IPS-18a (cell line): Measurements from ENCODE around the gene AMOTL2.
A peak's percentile ranks its signal among the peaks of the same experiment; 100 is the strongest.

Source experiments
- H3K27ac ChIP-seq: one replicate; pipeline ENCODE4 v1.5.1; 2013; ENCODE audit warnings: low read length
- H3K27me3 ChIP-seq: one replicate; pipeline ENCODE4 v1.6.1; 2013; ENCODE audit warnings: mild to moderate bottlenecking, low read length; ENCODE audit not compliant: control insufficient read depth, insufficient read depth
- H3K36me3 ChIP-seq: one replicate; pipeline ENCODE4 v1.6.1; 2013; ENCODE audit warnings: low read depth, low read length; ENCODE audit not compliant: control insufficient read depth
- H3K4me1 ChIP-seq: one replicate; pipeline ENCODE4 v1.6.1; 2013; ENCODE audit warnings: low read depth, low read length; ENCODE audit not compliant: control insufficient read depth
- H3K4me3 ChIP-seq: one replicate; pipeline ENCODE4 v1.5.1; 2013; ENCODE audit warnings: low read length
- H3K9ac ChIP-seq: one replicate; pipeline ENCODE4 v1.6.1; 2013; ENCODE audit warnings: mild to moderate bottlenecking, low read length, moderate library complexity
- H3K9me3 ChIP-seq: one replicate; pipeline ENCODE4 v1.6.1; 2013; ENCODE audit warnings: low read depth, low read length; ENCODE audit not compliant: control insufficient read depth

Gene AMOTL2

DNA sequence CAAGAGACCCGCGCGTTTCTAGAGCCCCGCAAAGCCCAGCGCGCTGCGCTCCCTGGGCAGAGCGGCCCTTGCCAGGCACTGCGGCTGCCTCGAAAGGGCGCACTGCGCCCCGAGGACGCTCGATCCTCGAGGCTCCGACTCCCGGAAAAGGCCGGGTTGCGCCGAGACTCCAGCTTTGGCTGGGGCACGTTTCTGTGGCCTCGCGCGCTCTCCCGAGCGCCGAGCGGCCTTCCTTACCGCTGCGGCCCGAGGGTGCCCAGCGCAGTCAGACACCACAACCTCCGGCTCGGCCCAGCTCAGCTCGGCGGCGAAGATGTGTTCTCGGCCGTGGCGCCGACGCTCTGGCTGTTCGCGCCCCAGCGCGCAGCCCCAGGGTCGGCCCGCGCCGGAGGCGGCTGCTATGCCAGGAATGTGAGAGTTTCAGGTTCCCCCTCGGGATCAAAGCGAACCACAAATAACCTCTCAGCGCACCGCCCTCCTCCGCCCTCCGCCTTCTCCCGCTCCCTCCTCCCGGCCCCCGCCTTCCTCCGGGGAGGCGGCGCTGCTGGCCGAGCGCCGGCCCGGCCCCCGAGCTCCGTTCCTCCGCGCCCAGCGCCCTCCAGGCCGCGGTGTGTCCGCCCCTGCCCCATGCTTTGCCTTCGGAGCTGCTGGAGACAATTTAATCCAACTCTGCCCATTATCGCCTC is at the start of gene AMOTL2:
Gene AMOTL2 (minus strand): TSS at position 343 of the 686 bp plus-strand sequence. CDS start 3,014 bp downstream, outside the sequence.
- peaks cover 41% of the 10 kb centered on the region for H3K27me3 ChIP-seq
- peaks cover 25% of the 10 kb centered on the region for H3K4me1 ChIP-seq
- peaks cover 26% of the 10 kb centered on the region for H3K36me3 ChIP-seq
- H3K9me3 ChIP-seq = no peaks in the 10 kb centered on the region
- peak within 1 kb of the TSS; percentile 84 for H3K27ac ChIP-seq
- peak within 1 kb of the TSS; percentile 97 for H3K9ac ChIP-seq
- peak within 1 kb of the TSS; percentile 86 for H3K4me3 ChIP-seq

DNA sequence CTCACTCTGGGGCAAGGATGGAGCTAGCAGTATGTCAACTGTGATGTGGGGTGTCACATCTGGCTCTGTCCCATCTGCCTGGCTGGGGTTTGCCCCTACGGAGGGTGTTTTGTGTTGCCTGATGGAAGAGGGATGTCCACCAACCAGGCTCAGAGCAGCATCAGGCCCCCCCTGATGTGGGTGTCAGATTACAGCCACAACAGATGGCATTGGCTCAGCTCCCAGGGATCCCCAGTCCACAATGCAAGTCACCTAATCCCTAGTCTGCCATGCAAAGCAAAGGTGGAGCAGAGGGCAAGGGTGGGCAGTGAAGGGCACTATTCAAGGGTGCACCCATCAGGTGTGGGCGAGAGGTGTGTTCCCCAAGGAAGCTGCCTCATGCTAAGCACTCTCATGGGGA is 48.9 kb upstream of the AMOTL2 start:
- no peaks in the 10 kb centered on the region for H3K9me3 ChIP-seq
- no peaks in the 10 kb centered on the region for H3K36me3 ChIP-seq
- peaks cover 3% of the 10 kb centered on the region for H3K4me1 ChIP-seq
- H3K4me3 ChIP-seq = no peak overlapping the region
- H3K27ac ChIP-seq = no peak overlapping the region
- H3K27me3 ChIP-seq = no peaks in the 10 kb centered on the region
- H3K9ac ChIP-seq = no peak overlapping the region

DNA sequence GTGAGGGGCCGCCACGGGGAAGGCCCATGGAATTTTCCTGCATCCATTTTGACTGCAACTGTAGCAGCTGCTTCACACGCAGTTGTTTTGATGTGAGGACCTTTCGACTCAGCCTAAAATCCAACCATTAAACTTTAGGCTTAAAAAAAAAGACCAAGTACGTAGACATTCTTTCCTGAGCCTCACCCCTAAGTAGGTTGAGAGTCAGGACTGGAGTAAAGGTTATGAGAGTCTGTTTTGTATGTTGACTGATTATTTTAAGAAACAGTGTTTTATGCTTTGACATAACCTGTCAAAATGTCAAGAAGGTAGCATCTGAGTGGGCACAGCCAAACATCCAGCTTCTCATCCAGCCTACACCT is 45.7 kb upstream of the AMOTL2 start:
- H3K9ac ChIP-seq = no peak overlapping the region
- H3K27ac ChIP-seq = no peak overlapping the region
- H3K4me3 ChIP-seq = no peak overlapping the region
- no peaks in the 10 kb centered on the region for H3K27me3 ChIP-seq
- H3K36me3 ChIP-seq = no peaks in the 10 kb centered on the region
- peaks cover 3% of the 10 kb centered on the region for H3K4me1 ChIP-seq
- H3K9me3 ChIP-seq = no peaks in the 10 kb centered on the region

DNA sequence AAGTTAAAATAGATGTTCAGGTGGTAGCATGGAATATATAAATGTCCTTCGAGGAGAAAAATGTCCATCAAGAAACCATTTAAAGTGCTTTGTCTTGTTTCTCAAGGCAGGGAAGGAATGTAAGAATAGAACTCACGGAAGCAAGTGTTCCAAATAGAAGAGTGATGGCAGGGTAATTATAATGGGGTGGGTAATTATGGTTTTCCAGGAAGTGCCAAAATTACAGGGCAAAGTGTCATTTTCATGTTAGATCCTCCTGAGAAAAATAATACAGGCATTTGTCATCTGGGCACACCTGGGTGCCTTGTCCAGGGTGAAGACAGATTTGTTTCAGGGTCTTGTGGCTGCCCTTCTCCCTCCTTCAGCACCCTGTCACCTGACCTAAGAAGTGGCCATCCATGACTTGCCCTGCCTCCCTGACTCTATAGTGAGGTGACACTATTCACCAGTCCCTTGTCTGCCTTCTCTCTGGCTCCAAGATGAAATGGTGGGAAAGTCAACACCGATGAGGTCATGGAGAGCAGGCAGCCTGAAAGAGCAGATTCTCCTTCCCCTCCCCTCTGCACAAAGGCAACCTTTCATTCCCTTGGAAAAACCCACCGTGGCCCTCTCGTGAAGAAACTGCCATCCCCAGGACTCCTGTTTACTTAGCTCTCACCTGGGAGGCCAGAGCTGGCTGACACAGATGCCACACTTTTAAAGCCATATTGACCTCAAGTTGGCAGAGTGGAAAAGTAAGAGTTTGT is 45.1 kb upstream of the AMOTL2 start:
- no peak overlapping the region for H3K9ac ChIP-seq

DNA sequence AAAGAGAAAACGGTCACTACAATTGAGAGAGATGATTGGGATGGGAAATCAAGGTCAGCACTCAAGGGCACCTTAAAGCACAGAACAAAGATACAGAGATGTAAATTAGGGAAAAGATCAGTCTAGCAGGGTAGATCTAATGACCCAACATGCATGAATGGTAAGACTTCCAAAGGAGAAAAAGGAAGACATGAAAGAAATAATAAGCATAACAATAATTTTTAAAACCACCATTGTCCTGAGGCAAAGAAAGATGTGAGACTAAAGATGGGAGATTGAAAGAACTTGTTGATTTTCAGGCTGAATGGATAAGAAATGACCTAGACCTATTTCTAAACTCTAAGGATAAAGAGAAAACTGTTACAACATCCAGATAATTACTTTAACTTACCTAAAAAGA is 34.8 kb upstream of the AMOTL2 start:
- Histone ChIP-seq H3K9me3 (no peaks in the 10 kb centered on the region), H3K4me3 (no peak overlapping the region), H3K27me3 (peaks cover 63% of the 10 kb centered on the region), H3K36me3 (no peaks in the 10 kb centered on the region), H3K27ac (no peak overlapping the region), H3K4me1 (peaks cover 41% of the 10 kb centered on the region), H3K9ac (no peak overlapping the region)

More for the DNA sequence above, 45.1 kb upstream of the AMOTL2 start:
- H3K36me3 ChIP-seq = no peaks in the 10 kb centered on the region
- no peaks in the 10 kb centered on the region for H3K9me3 ChIP-seq
- no peak overlapping the region for H3K4me3 ChIP-seq
- no peaks in the 10 kb centered on the region for H3K27me3 ChIP-seq
- H3K4me1 ChIP-seq = peaks cover 3% of the 10 kb centered on the region
- no peak overlapping the region for H3K27ac ChIP-seq

DNA sequence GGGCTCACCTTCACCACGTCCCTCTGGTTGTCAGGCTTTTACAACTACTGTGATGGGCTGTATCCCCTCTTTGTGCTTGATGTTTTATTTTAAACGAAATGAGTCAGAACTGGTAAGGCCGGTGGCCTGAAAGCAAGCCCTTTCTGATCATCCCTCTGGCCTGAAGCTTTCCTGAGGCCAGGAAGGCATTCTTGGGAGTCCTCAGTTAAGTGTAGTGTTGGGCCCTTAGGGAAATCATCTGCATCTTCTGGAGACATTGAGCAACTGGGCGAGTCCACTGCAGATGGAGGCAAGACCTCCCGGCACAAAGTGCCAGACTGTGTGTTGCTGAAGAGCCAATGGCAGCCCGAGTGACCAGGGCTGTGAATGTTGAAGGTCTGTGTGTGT is 33.0 kb upstream of the AMOTL2 start:
- Histone ChIP-seq H3K4me1 (peaks cover 41% of the 10 kb centered on the region), H3K9me3 (peaks cover 6% of the 10 kb centered on the region), H3K36me3 (no peaks in the 10 kb centered on the region), H3K27me3 (peaks cover 77% of the 10 kb centered on the region), H3K27ac (no peak overlapping the region), H3K9ac (peak overlapping the region; percentile 67), H3K4me3 (peak overlapping the region; percentile 67)

DNA sequence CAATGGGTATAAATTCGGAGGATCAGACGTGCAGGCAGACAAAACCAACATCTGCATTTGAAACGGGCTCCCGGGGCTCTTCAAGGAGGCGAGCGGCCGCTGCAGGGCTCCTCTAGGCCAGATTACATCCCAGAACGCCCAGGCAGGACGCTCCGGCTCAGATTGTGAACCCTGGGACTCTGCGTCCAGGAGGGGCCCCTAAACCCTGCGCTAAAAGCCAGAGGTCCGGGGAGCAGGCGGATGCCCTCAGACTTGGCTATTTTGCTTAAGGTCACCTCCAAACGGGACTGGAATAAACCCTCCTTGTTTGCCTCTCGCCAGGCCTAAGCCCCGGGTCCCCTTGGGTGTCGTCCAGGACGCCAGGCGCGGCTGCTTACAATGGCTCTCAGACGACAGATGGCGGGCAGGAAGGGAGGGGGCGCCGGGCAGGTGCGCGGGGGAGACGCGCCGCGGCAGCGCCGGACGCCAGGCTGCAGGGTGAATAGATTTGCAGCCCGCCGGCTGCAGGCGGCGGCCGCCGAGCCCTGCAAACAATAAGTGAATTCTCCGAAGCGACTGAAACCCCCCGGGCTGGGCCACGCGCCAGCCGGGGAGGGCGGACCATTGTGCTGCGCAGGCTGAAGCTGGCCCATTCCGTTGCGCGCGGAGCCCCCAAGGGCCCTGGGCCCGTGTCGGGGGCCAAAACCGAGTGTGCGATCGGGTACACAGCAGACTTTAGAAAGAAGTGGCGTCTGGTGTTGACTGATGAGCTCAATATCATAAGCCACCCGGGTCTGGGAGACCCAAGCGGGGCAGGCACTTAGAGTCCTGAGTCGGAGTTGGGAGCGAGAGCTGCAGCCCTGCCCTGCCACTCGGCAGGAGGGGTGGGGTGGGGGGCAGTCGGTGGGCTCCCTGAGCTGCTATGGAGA is 32.3 kb upstream of the AMOTL2 start:
- H3K4me3 ChIP-seq = peak overlapping the region; percentile 67
- no peak overlapping the region for H3K27ac ChIP-seq

DNA sequence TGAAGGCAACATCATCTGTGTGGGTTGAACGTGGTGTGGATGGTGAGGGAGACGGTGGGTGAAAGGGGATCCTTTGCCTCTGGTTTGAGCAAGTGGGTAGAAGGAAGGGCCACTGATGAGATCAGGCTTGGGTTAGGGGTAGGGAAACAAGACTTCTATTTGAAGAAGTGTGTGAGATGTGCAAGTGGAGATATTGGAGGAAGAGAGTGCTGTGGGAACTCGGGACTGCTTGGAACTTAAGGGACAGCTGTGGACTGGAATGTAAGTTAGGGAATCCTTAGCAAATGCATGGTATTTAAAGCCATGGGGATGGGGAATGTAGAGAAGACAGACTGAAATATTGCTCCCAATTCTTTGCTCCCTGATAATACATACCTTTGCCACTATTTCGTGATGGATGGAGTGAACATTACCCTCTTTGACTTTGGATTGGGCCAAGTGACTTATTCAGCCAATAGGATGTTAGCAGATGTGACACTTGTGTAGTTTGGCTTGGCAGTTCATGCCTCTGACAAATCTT is 30.2 kb upstream of the AMOTL2 start:
- no peaks in the 10 kb centered on the region for H3K36me3 ChIP-seq
- H3K9ac ChIP-seq = no peak overlapping the region
- H3K27ac ChIP-seq = no peak overlapping the region
- no peak overlapping the region for H3K4me3 ChIP-seq
- peaks cover 62% of the 10 kb centered on the region for H3K27me3 ChIP-seq
- H3K9me3 ChIP-seq = peaks cover 12% of the 10 kb centered on the region
- peaks cover 31% of the 10 kb centered on the region for H3K4me1 ChIP-seq

More for the DNA sequence above, 32.3 kb upstream of the AMOTL2 start:
- H3K27me3 ChIP-seq = peaks cover 77% of the 10 kb centered on the region
- H3K9me3 ChIP-seq = peaks cover 12% of the 10 kb centered on the region
- no peaks in the 10 kb centered on the region for H3K36me3 ChIP-seq
- H3K4me1 ChIP-seq = peaks cover 41% of the 10 kb centered on the region
- peak overlapping the region; percentile 67 for H3K9ac ChIP-seq

DNA sequence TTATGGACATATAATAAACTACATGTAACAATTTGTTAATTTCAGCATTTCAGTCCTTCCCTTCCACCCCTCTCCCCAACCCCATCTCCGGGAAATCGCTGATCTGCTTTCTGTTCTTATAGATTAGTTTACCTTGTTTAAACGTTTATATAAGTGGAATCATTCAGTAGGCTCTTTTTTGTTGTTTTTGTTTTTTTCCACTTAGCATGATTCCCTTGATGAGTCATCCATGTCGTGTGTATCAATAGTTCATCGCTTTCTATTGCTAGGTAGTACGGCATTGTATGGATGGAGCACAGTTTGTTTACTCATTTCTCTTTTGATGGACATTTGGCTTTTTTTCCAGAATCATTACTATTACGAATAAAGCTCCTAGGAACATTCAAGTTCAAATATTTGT is 23.5 kb upstream of the AMOTL2 start:
- no peak overlapping the region for H3K9ac ChIP-seq
- H3K27me3 ChIP-seq = peaks cover 1% of the 10 kb centered on the region
- no peaks in the 10 kb centered on the region for H3K36me3 ChIP-seq
- no peaks in the 10 kb centered on the region for H3K4me1 ChIP-seq
- H3K27ac ChIP-seq = no peak overlapping the region
- H3K9me3 ChIP-seq = peaks cover 10% of the 10 kb centered on the region
- no peak overlapping the region for H3K4me3 ChIP-seq

DNA sequence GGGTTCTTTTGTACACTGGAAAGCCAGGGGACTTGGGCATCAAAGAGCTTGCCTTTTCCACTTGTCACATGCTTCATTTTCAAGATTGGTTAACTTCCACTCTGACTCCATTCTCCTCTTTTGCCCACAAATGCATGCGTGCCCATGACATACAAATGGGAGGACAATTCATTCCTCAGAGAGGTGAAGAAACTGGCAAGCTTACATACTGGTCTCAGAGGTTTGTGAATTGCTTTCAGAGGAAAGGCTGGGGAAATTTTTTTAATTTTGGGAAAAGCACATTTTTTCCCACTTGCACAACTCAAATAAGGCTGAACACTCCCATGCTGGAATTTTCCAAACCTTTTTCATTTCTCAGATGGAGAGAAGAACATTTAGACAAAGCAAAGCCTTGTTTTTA is 20.9 kb upstream of the AMOTL2 start:
- H3K9me3 ChIP-seq = no peaks in the 10 kb centered on the region
- H3K27me3 ChIP-seq = no peaks in the 10 kb centered on the region
- H3K27ac ChIP-seq = no peak overlapping the region
- no peak overlapping the region for H3K9ac ChIP-seq
- no peaks in the 10 kb centered on the region for H3K36me3 ChIP-seq
- H3K4me3 ChIP-seq = no peak overlapping the region
- no peaks in the 10 kb centered on the region for H3K4me1 ChIP-seq

DNA sequence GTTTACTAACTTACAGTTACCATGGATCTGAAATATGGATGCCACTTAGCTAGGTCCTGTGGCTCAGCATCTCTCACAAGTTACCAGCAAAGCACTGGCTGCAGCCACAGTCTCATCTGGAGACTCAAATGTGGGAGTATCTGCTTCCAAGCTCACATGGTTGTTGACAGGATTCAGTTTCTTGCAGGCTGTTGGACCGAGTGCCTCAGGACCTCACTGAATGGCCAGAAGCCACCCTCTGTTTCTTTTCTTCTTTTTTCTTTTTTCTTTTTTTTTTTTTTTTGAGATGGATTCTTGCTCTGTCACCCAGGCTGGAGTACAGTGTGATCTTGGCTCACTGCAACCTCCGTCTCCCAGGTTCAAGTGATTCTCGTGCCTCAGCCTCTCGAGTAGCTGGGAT is 20.1 kb upstream of the AMOTL2 start:
- Histone ChIP-seq H3K4me3 (no peak overlapping the region), H3K9me3 (no peaks in the 10 kb centered on the region), H3K4me1 (no peaks in the 10 kb centered on the region), H3K36me3 (no peaks in the 10 kb centered on the region), H3K27ac (no peak overlapping the region), H3K27me3 (no peaks in the 10 kb centered on the region), H3K9ac (no peak overlapping the region)
